GM23338 (cell line): ENCODE data around the gene EXOC7. TPM values are rescaled to one million over a fixed set of nuclear protein-coding genes. Genes with fewer than 3 reads are reported as not detected.

Experiments used
- ATAC-seq: fragments of 200-7000 bp; cut with Tn5 transposase; 3 replicates; pipeline ENCODE4 v1.9.1; 2020
- DNase-seq: peaks from one replicate; pipeline ENCODE4 v3.0.0-alpha.2; 2015; ENCODE audit warnings: low spot score
- H2AFZ ChIP-seq: fragments of 200-600 bp; sonication (generic); 2 replicates; pipeline ENCODE4 v1.8.0; 2016; ENCODE audit warnings: antibody characterized with exemption, mild to moderate bottlenecking, moderate library complexity
- H3F3A ChIP-seq: fragments of 200-600 bp; sonication (generic); replicated peaks from 2 replicates; pipeline ENCODE4 v1.8.0; 2017; ENCODE audit warnings: antibody characterized with exemption, mixed run types, low read depth
- H3K27ac ChIP-seq: fragments of 200-600 bp; sonication (generic); 2 replicates; pipeline ENCODE4 v1.6.1; 2016; ENCODE audit warnings: low read depth
- H3K27me3 ChIP-seq: fragments of 200-600 bp; sonication (generic); 2 replicates; pipeline ENCODE4 v1.8.0; 2016; ENCODE audit warnings: mild to moderate bottlenecking, mixed run types, moderate library complexity; ENCODE audit not compliant: insufficient read depth
- H3K36me3 ChIP-seq: fragments of 200-600 bp; sonication (generic); 2 replicates; pipeline ENCODE4 v1.8.0; 2016; ENCODE audit warnings: mild to moderate bottlenecking; ENCODE audit not compliant: insufficient read depth
- H3K4me1 ChIP-seq: fragments of 200-600 bp; sonication (generic); 2 replicates; pipeline ENCODE4 v1.8.0; 2016; ENCODE audit warnings: mild to moderate bottlenecking, moderate library complexity; ENCODE audit not compliant: insufficient read depth
- H3K4me2 ChIP-seq: fragments of 200-600 bp; sonication (generic); 2 replicates; pipeline ENCODE4 v1.7.1; 2017; ENCODE audit warnings: mixed run types
- H3K4me3 ChIP-seq: fragments of 200-600 bp; sonication (generic); 2 replicates; pipeline ENCODE4 v1.6.1; 2016; ENCODE audit warnings: mixed run types
- H3K79me2 ChIP-seq: fragments of 200-600 bp; sonication (generic); replicated peaks from 2 replicates; pipeline ENCODE4 v1.8.0; 2017; ENCODE audit warnings: mild to moderate bottlenecking; ENCODE audit not compliant: insufficient read depth
- H3K9me2 ChIP-seq: fragments of 200-600 bp; sonication (generic); 2 replicates; pipeline ENCODE4 v1.8.0; 2017; ENCODE audit not compliant: insufficient read depth
- H4K20me1 ChIP-seq: fragments of 200-600 bp; sonication (generic); replicated peaks from 2 replicates; pipeline ENCODE4 v1.8.0; 2017; ENCODE audit warnings: mild to moderate bottlenecking; ENCODE audit not compliant: insufficient read depth
- H3K27ac Mint-ChIP-seq: 2 replicates; pipeline ENCODE4 v1.8.0; 2020; ENCODE audit warnings: inconsistent platforms, mild to moderate bottlenecking, moderate library complexity, mixed read lengths
- H3K27me3 Mint-ChIP-seq: 3 replicates; pipeline ENCODE4 v1.8.0; 2022; ENCODE audit warnings: low read depth, mild to moderate bottlenecking, moderate library complexity, mixed read lengths, inconsistent platforms; ENCODE audit not compliant: insufficient read depth, poor library complexity
- H3K36me3 Mint-ChIP-seq: 3 replicates; pipeline ENCODE4 v1.8.0; 2021; ENCODE audit warnings: low read depth, mild to moderate bottlenecking, inconsistent platforms, moderate library complexity, mixed read lengths
- H3K4me1 Mint-ChIP-seq: 3 replicates; pipeline ENCODE4 v1.8.0; 2020; ENCODE audit warnings: mild to moderate bottlenecking, inconsistent platforms, mixed read lengths
- H3K4me3 Mint-ChIP-seq: 3 replicates; pipeline ENCODE4 v1.8.0; 2021; ENCODE audit warnings: moderate library complexity, mild to moderate bottlenecking, inconsistent platforms, mixed read lengths
- H3K9me3 Mint-ChIP-seq: 3 replicates; pipeline ENCODE4 v1.8.0; 2020; ENCODE audit warnings: moderate library complexity, mild to moderate bottlenecking, inconsistent platforms, mixed read lengths
- CREB1 ChIP-seq: fragments of 250-450 bp; sonication (Bioruptor Pico); IDR thresholded peaks from 2 replicates; pipeline ENCODE4 v1.5.0; 2020; ENCODE audit warnings: low read depth, mild to moderate bottlenecking, moderate library complexity
- CTCF ChIP-seq, 2 experiments: fragments of 200-600 bp in 1 of 2; sonication (generic) in 1 of 2; conservative IDR thresholded peaks; 2 replicates each; pipeline versions ENCODE4 v1.5.1 to v1.6.1; 2016 to 2017; ENCODE audit warnings: antibody characterized with exemption in 2 of 2, low read depth in 2 of 2, mild to moderate bottlenecking in 2 of 2, moderate library complexity in 1 of 2
- EZH2 ChIP-seq: fragments of 200-600 bp; sonication (generic); IDR thresholded peaks from one replicate; pipeline ENCODE4 v1.8.0; 2017; ENCODE audit warnings: antibody characterized with exemption, mild to moderate bottlenecking, low read depth; ENCODE audit not compliant: unreplicated experiment
- EZH2phosphoT487 ChIP-seq: fragments of 200-600 bp; sonication (generic); IDR thresholded peaks from one replicate; pipeline ENCODE4 v1.8.1; 2018; ENCODE audit warnings: antibody characterized with exemption; ENCODE audit not compliant: unreplicated experiment
- JUNB ChIP-seq: IDR thresholded peaks from one replicate; pipeline ENCODE4 v1.6.1; 2016; ENCODE audit warnings: antibody characterized with exemption; ENCODE audit not compliant: unreplicated experiment
- NANOG ChIP-seq: IDR thresholded peaks from 2 replicates; pipeline ENCODE4 v1.6.1; 2016; ENCODE audit warnings: antibody characterized with exemption, borderline replicate concordance
- POLR2AphosphoS5 ChIP-seq: IDR thresholded peaks from 2 replicates; pipeline ENCODE4 v1.6.1; 2016; ENCODE audit warnings: antibody characterized with exemption, low read depth
- REST ChIP-seq: IDR thresholded peaks from one replicate; pipeline ENCODE4 v1.6.1; 2018; ENCODE audit warnings: antibody characterized with exemption; ENCODE audit not compliant: unreplicated experiment
- STAT1 ChIP-seq: IDR thresholded peaks from one replicate; pipeline ENCODE4 v1.6.1; 2016; ENCODE audit warnings: antibody characterized with exemption; ENCODE audit not compliant: unreplicated experiment
- ZNF114 ChIP-seq: fragments of 250-450 bp; sonication (Bioruptor Pico); IDR thresholded peaks from 2 replicates; pipeline ENCODE4 v1.5.0; 2020; ENCODE audit warnings: mild to moderate bottlenecking, moderate library complexity
- ZNF331 ChIP-seq: fragments of 250-450 bp; sonication (Bioruptor Pico); IDR thresholded peaks from 2 replicates; pipeline ENCODE4 v1.5.0; 2020; ENCODE audit warnings: low read depth, mild to moderate bottlenecking, moderate library complexity
- polyA plus RNA-seq: library from polyadenylated mRNA; unstranded; fragments of >200 nt; fragmentation: Nextera tagmentation; extraction: Ambion mirVana; gene quantifications from 2 replicates; pipeline ENCODE4 v1.2.1, GENCODE V29; 2016
- total RNA-seq: library from RNA; depleted of rRNA; stranded (reverse); fragments of >200 nt; shearing (Covaris generic); gene quantifications from 2 replicates; pipeline ENCODE4 v1.2.3, GENCODE V29; 2014
- TF ChIP-seq, protein P1 (sequence below): fragments of 250-450 bp; sonication (Bioruptor Pico); IDR thresholded peaks from 2 replicates; pipeline ENCODE4 v1.5.0; 2020; ENCODE audit warnings: mild to moderate bottlenecking, moderate library complexity
- TF ChIP-seq, protein P2 (sequence below): IDR thresholded peaks from 2 replicates; pipeline ENCODE4 v1.6.1; 2016; ENCODE audit warnings: antibody characterized with exemption

The EXOC7 gene
- total and polyA plus RNA-seq, 2 experiments from 2014 or later, result 75.4 to 77.4 TPM

DNA sequence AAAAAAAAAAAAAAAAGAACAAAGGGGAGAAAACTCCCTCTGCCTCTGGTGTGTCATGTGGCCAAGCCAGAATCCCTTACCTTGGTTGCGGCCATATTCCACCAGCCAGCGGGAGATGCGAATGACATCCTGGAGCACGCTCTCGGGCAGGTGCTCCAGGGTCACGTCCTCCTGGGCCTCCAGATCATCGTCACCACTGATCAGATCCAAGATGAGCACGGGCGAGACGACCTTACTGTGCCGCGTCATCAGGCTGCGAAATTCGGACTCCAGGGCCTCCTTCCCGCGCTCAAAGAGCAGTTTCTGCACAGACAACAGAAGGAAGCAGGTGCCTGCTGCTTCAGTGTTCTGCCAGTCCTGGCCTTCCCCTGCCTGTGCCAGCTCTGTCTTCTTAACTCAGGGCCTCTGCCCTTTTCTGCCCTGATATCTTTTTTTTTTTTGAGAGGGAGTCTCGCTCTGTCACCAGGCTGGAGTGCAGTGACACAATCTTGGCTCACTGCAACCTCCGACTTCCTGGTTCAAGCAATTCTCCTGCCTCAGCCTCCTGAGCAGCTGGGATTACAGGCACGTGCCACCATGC, 5.8 kb downstream of the EXOC7 start:
- no peak for DNase-seq
- no peak overlapping the region for H3K4me3 Mint-ChIP-seq
- ATAC-seq, result no peak
- Histone ChIP-seq H3K4me3 (no peak overlapping the region), H3K9me2 (no peaks in the 10 kb centered on the region), H4K20me1 (no peaks in the 10 kb centered on the region; the same call in none of the 2 replicates), H3K27me3 (no peaks in the 10 kb centered on the region), H3K27ac (no peak overlapping the region), H3F3A (0 out of 2 replicates have a peak, but pooled peaks cover 7% of the 10 kb centered on the region), H3K4me2 (no peak overlapping the region), H3K79me2 (peaks cover 14% of the 10 kb centered on the region), H3K4me1 (0 out of 2 replicates have a peak, but pooled peaks cover 3% of the 10 kb centered on the region), H2AFZ (no peak overlapping the region), H3K36me3 (peaks cover 26% of the 10 kb centered on the region)
- H3K27me3 Mint-ChIP-seq, result no peaks in the 10 kb centered on the region
- peaks cover 81% of the 10 kb centered on the region for H3K36me3 Mint-ChIP-seq
- TF ChIP-seq NANOG (no peak), ZNF331 (CRISPR knock-in tag) (no peak), CREB1 (CRISPR knock-in tag) (no peak), EZH2phosphoT487 (no peak), JUNB (no peak), ZNF114 (CRISPR knock-in tag) (no peak), POLR2AphosphoS5 (no peak), EZH2 (no peak), REST (no peak), CTCF (conservative IDR thresholded peaks at IDR 0.05; ENCODE audit: low read depth in 2 of 2) (no peak), STAT1 (no peak)
- TF ChIP-seq, protein P1, sequence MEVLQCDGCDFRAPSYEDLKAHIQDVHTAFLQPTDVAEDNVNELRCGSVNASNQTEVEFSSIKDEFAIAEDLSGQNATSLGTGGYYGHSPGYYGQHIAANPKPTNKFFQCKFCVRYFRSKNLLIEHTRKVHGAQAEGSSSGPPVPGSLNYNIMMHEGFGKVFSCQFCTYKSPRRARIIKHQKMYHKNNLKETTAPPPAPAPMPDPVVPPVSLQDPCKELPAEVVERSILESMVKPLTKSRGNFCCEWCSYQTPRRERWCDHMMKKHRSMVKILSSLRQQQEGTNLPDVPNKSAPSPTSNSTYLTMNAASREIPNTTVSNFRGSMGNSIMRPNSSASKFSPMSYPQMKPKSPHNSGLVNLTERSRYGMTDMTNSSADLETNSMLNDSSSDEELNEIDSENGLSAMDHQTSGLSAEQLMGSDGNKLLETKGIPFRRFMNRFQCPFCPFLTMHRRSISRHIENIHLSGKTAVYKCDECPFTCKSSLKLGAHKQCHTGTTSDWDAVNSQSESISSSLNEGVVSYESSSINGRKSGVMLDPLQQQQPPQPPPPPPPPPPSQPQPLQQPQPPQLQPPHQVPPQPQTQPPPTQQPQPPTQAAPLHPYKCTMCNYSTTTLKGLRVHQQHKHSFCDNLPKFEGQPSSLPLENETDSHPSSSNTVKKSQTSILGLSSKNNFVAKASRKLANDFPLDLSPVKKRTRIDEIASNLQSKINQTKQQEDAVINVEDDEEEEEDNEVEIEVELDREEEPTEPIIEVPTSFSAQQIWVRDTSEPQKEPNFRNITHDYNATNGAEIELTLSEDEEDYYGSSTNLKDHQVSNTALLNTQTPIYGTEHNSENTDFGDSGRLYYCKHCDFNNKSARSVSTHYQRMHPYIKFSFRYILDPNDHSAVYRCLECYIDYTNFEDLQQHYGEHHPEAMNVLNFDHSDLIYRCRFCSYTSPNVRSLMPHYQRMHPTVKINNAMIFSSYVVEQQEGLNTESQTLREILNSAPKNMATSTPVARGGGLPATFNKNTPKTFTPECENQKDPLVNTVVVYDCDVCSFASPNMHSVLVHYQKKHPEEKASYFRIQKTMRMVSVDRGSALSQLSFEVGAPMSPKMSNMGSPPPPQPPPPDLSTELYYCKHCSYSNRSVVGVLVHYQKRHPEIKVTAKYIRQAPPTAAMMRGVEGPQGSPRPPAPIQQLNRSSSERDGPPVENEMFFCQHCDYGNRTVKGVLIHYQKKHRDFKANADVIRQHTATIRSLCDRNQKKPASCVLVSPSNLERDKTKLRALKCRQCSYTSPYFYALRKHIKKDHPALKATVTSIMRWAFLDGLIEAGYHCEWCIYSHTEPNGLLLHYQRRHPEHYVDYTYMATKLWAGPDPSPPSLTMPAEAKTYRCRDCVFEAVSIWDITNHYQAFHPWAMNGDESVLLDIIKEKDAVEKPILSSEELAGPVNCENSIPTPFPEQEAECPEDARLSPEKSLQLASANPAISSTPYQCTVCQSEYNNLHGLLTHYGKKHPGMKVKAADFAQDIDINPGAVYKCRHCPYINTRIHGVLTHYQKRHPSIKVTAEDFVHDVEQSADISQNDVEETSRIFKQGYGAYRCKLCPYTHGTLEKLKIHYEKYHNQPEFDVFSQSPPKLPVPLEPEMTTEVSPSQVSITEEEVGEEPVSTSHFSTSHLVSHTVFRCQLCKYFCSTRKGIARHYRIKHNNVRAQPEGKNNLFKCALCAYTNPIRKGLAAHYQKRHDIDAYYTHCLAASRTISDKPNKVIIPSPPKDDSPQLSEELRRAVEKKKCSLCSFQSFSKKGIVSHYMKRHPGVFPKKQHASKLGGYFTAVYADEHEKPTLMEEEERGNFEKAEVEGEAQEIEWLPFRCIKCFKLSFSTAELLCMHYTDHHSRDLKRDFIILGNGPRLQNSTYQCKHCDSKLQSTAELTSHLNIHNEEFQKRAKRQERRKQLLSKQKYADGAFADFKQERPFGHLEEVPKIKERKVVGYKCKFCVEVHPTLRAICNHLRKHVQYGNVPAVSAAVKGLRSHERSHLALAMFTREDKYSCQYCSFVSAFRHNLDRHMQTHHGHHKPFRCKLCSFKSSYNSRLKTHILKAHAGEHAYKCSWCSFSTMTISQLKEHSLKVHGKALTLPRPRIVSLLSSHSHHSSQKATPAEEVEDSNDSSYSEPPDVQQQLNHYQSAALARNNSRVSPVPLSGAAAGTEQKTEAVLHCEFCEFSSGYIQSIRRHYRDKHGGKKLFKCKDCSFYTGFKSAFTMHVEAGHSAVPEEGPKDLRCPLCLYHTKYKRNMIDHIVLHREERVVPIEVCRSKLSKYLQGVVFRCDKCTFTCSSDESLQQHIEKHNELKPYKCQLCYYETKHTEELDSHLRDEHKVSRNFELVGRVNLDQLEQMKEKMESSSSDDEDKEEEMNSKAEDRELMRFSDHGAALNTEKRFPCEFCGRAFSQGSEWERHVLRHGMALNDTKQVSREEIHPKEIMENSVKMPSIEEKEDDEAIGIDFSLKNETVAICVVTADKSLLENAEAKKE (CRISPR knock-in tag), result no peak
- TF ChIP-seq, protein P2, sequence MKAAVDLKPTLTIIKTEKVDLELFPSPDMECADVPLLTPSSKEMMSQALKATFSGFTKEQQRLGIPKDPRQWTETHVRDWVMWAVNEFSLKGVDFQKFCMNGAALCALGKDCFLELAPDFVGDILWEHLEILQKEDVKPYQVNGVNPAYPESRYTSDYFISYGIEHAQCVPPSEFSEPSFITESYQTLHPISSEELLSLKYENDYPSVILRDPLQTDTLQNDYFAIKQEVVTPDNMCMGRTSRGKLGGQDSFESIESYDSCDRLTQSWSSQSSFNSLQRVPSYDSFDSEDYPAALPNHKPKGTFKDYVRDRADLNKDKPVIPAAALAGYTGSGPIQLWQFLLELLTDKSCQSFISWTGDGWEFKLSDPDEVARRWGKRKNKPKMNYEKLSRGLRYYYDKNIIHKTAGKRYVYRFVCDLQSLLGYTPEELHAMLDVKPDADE, result no peak
- no peaks in the 10 kb centered on the region for H3K9me3 Mint-ChIP-seq
- H3K4me1 Mint-ChIP-seq, result peaks cover 3% of the 10 kb centered on the region; the same call in 1 of the 3 replicates
- H3K27ac Mint-ChIP-seq, result no peak overlapping the region
